Ovary (tissue), 3 donors: ENCODE measurements around the gene PXDC1.

Source experiments
- CTCF ChIP-seq, 3 donors: fragments of 450-650 bp in 2 of 3; fragments of 200-600 bp in 1 of 3; IDR thresholded peaks; one replicate each; pipeline versions ENCODE4 v1.5.1 to v1.8.0; 2016 to 2022; ENCODE audit warnings: antibody characterized with exemption in 3 of 3, mild to moderate bottlenecking in 1 of 3
- EP300 ChIP-seq: sonication (generic); formaldehyde crosslinking; IDR thresholded peaks from one replicate; pipeline ENCODE4 v1.6.1; 2017; ENCODE audit warnings: antibody characterized with exemption
- POLR2A ChIP-seq: fragments of 450-650 bp; IDR thresholded peaks from one replicate; pipeline ENCODE4 v1.6.1; 2017; ENCODE audit warnings: antibody characterized with exemption, mild to moderate bottlenecking, moderate library complexity
- donor health status: DM: no; HTN: no; CAD: no.

- TF ChIP-seq CTCF (IDR thresholded peaks at IDR 0.05) (no peak), POLR2A (no peak), EP300 (no peak)
These were observed 10.4 kb upstream of the PXDC1 start for GRCh38 chr6:3761989-3762270.
